GM11168 (cell line): Measurements from ENCODE around the gene SIGLEC1.

Experiments
- in situ Hi-C: fragments of 300-500 bp; cut with MboI; formaldehyde crosslinking; loops from one replicate; pipeline ENCODE4 v1.12.0; 2022; ENCODE audit warnings: low sequenced_read_pairs; ENCODE audit not compliant: unreplicated experiment

Gene SIGLEC1

DNA sequence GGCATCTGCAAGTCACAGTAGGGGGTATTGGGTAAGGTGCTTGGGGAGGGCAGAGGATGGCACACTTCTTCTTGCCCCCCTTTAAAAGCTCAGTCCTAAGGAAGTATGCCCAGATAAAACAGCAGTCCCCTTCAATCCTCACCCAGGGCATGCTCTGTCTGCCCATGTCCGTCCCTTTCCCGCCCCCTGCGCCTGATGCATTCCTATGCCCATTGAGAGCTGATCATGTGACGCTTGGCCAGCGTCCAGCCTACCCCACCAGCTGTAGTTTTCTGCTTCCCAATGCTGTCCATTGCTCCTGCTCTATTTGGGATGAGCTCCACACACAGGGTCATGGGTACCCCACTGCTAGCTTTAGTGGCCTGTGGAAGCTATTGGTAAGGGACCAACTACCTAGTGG, 8.3 kb downstream of the SIGLEC1 start:
- in situ Hi-C loops, result no loop called here

GRCh38 chr20:3702611-3703391, 9.6 kb downstream of the SIGLEC1 start:
- in situ Hi-C loops, result no loop called here

DNA sequence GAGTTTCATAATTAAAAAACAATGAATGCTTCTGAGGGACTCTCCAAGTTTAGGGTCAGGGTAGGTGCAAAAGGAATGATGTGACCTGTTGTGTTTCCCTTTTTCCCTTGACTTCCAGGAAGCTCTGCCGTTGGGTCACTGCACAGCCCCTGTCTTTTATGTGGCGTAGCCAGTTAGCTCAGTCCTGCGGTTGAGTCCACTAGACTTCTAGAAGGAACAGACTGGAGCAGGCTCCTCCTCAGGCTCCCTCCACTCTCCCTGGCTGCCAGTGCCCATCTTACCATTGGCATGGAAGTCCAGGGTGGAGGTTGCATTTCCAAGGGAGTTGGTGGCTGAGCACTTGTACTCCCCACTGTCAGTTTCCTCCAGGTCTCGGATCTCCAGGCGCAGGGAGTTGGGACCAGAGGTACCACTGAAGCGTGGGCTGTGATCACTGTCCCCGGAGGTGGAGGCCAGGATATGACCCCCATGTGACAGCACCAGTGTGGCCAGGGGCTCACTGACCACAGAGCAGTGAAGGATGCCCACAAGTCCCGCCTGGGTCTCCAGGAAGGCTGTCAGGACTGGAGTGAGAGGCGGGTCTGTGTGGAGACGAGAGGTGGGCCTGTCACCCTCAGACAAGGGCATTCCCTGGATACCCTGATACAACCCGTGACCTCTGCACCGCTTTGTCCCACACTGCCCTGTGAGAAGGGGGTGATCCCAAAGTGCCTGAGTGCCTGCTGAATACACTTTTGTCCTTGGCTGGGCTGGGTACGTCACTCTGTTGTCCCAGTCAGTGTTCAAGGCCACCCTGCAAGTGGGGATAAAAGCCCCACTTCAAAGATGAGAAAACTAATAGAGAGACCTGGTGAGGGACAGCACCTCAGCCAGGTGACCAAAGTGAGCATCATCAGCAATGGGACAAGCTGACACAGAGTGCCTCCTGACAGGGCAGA, 11.1 kb downstream of the SIGLEC1 start:
- in situ Hi-C loops, result no loop called here

DNA sequence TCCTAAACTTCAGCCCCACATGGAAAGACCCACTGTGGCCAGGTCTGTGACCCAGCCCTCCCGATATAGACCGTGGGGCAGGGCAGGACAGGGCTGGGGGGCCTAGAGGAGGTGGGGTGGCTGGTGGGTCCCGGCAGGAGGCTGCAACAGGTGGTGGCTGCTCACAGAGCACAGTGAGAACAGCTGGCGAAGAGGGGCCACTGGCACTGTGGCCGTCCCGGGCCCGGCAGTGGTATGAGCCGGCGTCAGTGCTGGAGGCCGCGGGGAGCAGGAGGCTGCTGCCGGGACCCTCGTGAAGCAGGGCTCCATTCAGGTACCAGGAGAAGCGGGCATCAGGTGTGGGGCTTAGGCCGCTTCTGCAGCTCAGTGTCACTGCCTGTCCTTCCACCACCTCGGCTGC, 13.4 kb downstream of the SIGLEC1 start:
- in situ Hi-C loops, result no loop called here

DNA sequence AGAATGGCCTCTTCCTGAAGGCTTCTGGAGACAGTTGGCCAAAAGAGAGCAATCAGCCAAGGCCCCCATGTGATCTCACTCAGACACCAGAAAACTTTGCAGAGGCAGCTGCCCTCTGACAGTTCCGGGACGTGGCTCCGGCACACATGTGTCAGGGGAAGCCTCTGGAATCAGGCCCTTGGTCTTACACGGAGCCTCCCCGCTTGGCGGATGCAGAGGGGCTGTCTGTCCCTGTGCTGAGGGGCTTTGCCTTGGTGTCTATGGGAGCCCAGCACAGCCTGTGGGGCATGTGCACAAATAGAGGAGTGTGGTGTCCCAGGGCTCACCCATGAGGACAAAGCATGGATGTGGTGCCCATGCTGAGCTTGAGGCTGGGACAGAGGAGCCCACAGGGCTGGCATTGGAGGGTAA, 13.8 kb downstream of the SIGLEC1 start:
- in situ Hi-C loops, result no loop called here

DNA sequence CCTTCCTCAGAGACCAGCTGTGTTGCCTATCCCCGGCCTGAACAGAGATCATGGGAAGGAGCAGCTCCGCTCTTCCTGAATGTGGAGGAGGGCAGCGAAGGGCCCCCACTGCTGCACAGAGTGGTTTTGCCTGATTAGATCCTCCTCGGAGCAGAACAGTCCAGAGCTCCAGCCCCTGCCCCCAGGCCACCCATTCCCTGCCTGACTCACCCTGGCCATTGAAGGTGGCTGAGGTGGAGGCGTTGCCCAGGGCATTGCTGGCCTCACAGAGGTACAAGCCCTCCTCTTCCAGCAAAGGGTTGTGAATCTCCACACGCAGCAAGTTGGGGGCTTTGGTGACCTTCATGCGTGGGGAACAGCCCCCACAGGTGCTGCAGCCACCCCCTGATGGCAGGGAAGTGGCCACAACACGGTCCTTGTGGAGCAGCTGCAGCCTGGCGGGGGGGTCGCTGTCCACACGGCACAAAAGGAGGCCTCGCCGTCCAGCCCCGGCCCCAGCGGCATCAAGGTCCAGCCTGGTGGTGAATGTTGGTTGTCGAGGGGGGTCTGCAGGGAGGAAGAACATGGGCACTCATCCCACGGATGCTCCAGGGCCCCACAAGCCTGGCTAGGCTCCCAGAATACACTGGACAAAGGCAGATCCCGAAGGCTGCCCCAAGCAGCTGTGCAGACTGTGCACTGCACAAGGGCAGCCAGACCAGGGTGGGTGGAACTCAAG, 14.7 kb downstream of the SIGLEC1 start:
- in situ Hi-C loops, result no loop called here

GRCh38 chr20:3696745-3697587, 15.4 kb downstream of the SIGLEC1 start:
- in situ Hi-C loops, result no loop called here

GRCh38 chr20:3696200-3696599, 16.2 kb downstream of the SIGLEC1 start:
- in situ Hi-C loops, result no loop called here

GRCh38 chr20:3694864-3695263, 17.5 kb downstream of the SIGLEC1 start:
- in situ Hi-C loops, result no loop called here

DNA sequence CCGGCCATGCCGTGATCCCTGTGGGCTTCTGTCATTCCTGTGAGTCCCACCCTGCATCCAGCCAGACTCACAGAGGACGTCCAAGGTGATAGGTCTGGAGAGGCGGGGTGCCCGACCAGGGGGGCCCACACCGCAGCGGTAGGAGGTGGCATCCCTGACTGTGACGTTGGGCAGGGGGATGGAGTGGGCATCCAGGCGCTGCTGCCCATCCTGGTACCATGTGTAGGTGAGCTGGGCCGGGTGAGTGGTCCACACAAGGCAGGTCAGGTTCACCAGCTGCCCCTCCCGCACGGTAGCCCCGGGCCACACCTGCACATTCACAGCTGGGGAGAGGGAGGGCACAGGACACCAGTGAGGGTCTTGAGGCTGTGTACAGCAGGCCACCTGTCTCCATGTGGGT, 19.0 kb downstream of the SIGLEC1 start:
- in situ Hi-C loops, result no loop called here

- in situ Hi-C loops, result no loop called here
Observed at GRCh38 chr20:3692706-3693294, 19.6 kb downstream of the SIGLEC1 start.

DNA sequence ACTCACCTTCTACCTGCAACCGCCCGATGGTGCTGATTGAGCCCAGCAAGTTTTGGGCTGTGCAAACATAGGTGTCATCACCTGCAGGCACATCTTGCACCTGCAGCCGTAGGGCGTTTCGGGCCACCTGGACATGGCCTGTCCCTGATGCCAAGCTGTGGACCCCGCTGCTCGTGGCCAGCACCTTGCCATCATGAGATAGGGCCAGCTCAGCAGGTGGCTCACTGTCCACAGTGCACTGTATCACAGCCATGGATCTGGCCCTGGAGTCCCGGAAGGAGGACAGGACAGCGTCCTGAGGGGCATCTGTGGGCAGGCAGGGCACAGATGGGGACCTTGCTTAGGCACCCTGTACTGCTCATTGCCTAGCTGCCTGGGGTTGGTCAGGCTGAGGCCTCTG, 20.5 kb downstream of the SIGLEC1 start:
- in situ Hi-C loops, result no loop called here

- in situ Hi-C loops, result no loop called here
Observed at GRCh38 chr20:3691306-3691705, 21.1 kb downstream of the SIGLEC1 start.

DNA sequence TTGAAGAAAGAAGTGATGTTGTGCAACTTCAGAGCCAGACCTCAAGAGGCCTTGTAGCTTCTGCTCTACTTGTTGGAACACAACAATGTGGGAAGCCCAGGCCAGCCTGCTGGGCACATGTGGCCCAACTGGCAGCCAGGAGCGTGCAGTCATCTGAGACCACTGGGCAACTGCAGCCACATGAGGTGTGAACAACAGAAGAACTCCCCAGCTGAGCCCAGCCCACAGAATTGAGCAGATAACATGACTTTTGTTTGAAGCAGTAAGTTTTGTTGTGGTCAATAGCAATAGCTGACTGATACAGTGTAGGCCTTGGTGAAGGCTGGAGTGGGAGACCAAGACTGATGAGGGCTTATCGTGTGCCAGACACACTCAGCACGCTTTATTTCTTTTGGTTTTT, 22.0 kb downstream of the SIGLEC1 start:
- in situ Hi-C loops, result no loop called here

- in situ Hi-C loops, result no loop called here
Observed at GRCh38 chr20:3689978-3690377, 22.4 kb downstream of the SIGLEC1 start.

DNA sequence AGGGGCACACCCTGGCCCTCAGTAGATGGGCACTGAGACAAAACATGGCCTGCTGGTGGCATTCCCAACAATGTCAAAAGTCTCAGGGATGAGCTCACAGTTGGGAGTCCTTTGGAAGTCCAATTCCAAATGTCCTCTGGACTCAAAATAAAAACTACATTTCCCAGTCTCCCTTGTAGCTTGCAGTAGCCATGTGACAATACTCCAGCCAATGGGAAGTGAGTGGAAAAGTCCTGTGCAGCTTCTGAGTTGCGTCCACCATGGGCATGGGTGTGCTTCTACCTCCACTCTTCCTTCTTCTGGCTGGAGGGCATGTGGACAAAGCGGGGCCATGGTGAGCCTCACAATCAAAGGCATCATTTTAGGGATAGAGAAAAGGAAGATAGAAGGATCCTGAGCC, 24.7 kb downstream of the SIGLEC1 start:
- in situ Hi-C loops, result no loop called here

- in situ Hi-C loops, result no loop called here
Observed at GRCh38 chr20:3686867-3687321, 25.5 kb downstream of the SIGLEC1 start.

GRCh38 chr20:3686421-3686820, 26.0 kb downstream of the SIGLEC1 start:
- in situ Hi-C loops, result no loop called here

DNA sequence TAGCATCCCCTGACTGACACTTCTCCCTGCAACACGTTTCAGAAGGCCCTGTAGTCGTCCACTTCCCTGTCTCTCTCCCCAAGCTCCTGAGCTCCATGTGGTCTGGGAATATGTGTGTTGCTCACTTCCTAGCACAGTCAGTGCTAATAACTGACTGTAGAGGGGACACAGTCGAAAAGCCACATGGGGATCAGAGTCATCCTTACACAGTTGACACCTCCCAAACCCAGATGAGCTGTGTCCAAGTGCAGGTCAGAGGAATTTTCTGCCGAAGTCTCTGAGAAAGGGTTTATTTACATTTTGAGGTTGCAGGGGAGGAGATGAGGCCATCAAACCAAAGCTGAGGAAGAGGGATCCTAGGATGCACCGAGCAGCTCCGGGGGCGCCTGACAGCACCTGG, 27.1 kb downstream of the SIGLEC1 start:
- in situ Hi-C loops, result no loop called here
